Esophagus mucosa (tissue), 1 donor: Measurements from ENCODE around the gene ZNF594. TPM values are rescaled to one million over a fixed set of nuclear protein-coding genes. Genes with fewer than 3 reads are reported as not detected.
"Not testable (repeated sequence)": the region's sequence is repeated elsewhere in the genome, so short reads cannot be mapped to it uniquely, and the experiment has no call there.

Experiments
- ATAC-seq: fragments of 200-7000 bp; cut with Tn5 transposase; one replicate; pipeline ENCODE4 v1.9.1; 2020
- total RNA-seq: library from RNA; stranded (reverse); gene quantifications from one replicate; pipeline ENCODE4 v1.2.4, GENCODE V29; 2023
- donor health status: DM: yes; HTN: yes; CAD: no.

The ZNF594 gene
- total RNA-seq, 1 donor from 2014 or later: 1.8 TPM

GRCh38 chr17:5201011-5201410, 9.3 kb upstream of the ZNF594 start:
- no peak for ATAC-seq

GRCh38 chr17:5200360-5200759, 8.7 kb upstream of the ZNF594 start:
- ATAC-seq: no peak

- ATAC-seq: no peak
Measured at GRCh38 chr17:5198472-5198871, 6.8 kb upstream of the ZNF594 start.

- no peak for ATAC-seq
Measured at GRCh38 chr17:5194346-5194745, 2.7 kb upstream of the ZNF594 start.

- ATAC-seq: no peak
Measured at GRCh38 chr17:5184288-5184687, 7.4 kb downstream of the ZNF594 start.

- no peak for ATAC-seq
Measured at GRCh38 chr17:5183410-5183793, 8.3 kb downstream of the ZNF594 start.

- no peak for ATAC-seq
Measured at GRCh38 chr17:5182597-5183409, 8.9 kb downstream of the ZNF594 start.

- ATAC-seq: no peak
Measured at GRCh38 chr17:5181509-5182305, 10.0 kb downstream of the ZNF594 start.

GRCh38 chr17:5179003-5179402, 12.7 kb downstream of the ZNF594 start:
- no peak for ATAC-seq

GRCh38 chr17:5175027-5175426, 16.6 kb downstream of the ZNF594 start:
- ATAC-seq: not testable (repeated sequence)

- not testable (repeated sequence) for ATAC-seq
Measured at GRCh38 chr17:5165791-5166564, 25.7 kb downstream of the ZNF594 start.

GRCh38 chr17:5164436-5164835, 27.2 kb downstream of the ZNF594 start:
- ATAC-seq: no peak

GRCh38 chr17:5161793-5162192, 29.9 kb downstream of the ZNF594 start:
- not testable (repeated sequence) for ATAC-seq

- not testable (repeated sequence) for ATAC-seq
Measured at GRCh38 chr17:5160702-5161101, 31.0 kb downstream of the ZNF594 start.

- ATAC-seq: not testable (repeated sequence)
Measured at GRCh38 chr17:5146122-5146521, 45.5 kb downstream of the ZNF594 start.

GRCh38 chr17:5142877-5143276, 48.8 kb downstream of the ZNF594 start:
- ATAC-seq: not testable (repeated sequence)

GRCh38 chr17:5139458-5139732, 52.3 kb downstream of the ZNF594 start:
- no peak for ATAC-seq

GRCh38 chr17:5138616-5139457, 52.8 kb downstream of the ZNF594 start:
- ATAC-seq: no peak

- ATAC-seq: not testable (repeated sequence)
Measured at GRCh38 chr17:5138198-5138544, 53.5 kb downstream of the ZNF594 start.

- ATAC-seq: not testable (repeated sequence)
Measured at GRCh38 chr17:5137511-5138197, 54.0 kb downstream of the ZNF594 start.

- not testable (repeated sequence) for ATAC-seq
Measured at GRCh38 chr17:5136580-5137412, 54.9 kb downstream of the ZNF594 start.
